KOPT-K1 (cell line): Measurements from ENCODE around the gene SRRM5.

ENCODE experiments used
- H3K27ac ChIP-seq: fragments of 200-600 bp; sonication (generic); 2 replicates; pipeline ENCODE4 v1.5.1; 2016; ENCODE audit warnings: antibody characterized with exemption, mild to moderate bottlenecking, low read depth, low read length; ENCODE audit not compliant: poor library complexity, severe bottlenecking
- H3K36me3 ChIP-seq: fragments of 200-600 bp; sonication (generic); 2 replicates; pipeline ENCODE4 v1.5.1; 2017; ENCODE audit warnings: antibody characterized with exemption, mild to moderate bottlenecking, low read length, moderate library complexity; ENCODE audit not compliant: insufficient read depth
- H3K9me3 ChIP-seq: fragments of 200-600 bp; sonication (generic); 2 replicates; pipeline ENCODE4 v1.5.1; 2017; ENCODE audit warnings: antibody characterized with exemption, low read length, mild to moderate bottlenecking; ENCODE audit not compliant: insufficient read depth, poor library complexity, severe bottlenecking

SRRM5 gene

GRCh38 chr19:43611788-43612187, at the start of gene SRRM5:
Gene SRRM5 (plus strand): TSS chr19:43612088. CDS start chr19:43612122, 34 bp downstream.
- Histone ChIP-seq H3K36me3 (peaks cover 64% of the 10 kb centered on the region), H3K9me3 (no peaks in the 10 kb centered on the region), H3K27ac (no peak within 1 kb of the TSS)

- Histone ChIP-seq H3K9me3 (no peaks in the 10 kb centered on the region), H3K36me3 (peaks cover 34% of the 10 kb centered on the region), H3K27ac (peak overlapping the region; percentile 84)
Observed at GRCh38 chr19:43562226-43562697, 49.6 kb upstream of the SRRM5 start.

GRCh38 chr19:43562698-43563241, 49.1 kb upstream of the SRRM5 start:
- peak overlapping the region; percentile 84 for H3K27ac ChIP-seq
- no peaks in the 10 kb centered on the region for H3K9me3 ChIP-seq
- peaks cover 29% of the 10 kb centered on the region for H3K36me3 ChIP-seq

GRCh38 chr19:43563816-43564457, 48.0 kb upstream of the SRRM5 start:
- Histone ChIP-seq H3K36me3 (peaks cover 24% of the 10 kb centered on the region), H3K9me3 (no peaks in the 10 kb centered on the region), H3K27ac (peak overlapping the region; percentile 84)

- H3K27ac ChIP-seq = peak overlapping the region; percentile 30
Observed at GRCh38 chr19:43564800-43565199, 47.1 kb upstream of the SRRM5 start.

GRCh38 chr19:43569657-43570056, 42.2 kb upstream of the SRRM5 start:
- 0 out of 2 replicates have a peak, but pooled peaks cover 13% of the 10 kb centered on the region for H3K36me3 ChIP-seq
- no peaks in the 10 kb centered on the region for H3K9me3 ChIP-seq
- no peak overlapping the region for H3K27ac ChIP-seq

More at GRCh38 chr19:43564800-43565199, 47.1 kb upstream of the SRRM5 start:
- Histone ChIP-seq H3K36me3 (peaks cover 19% of the 10 kb centered on the region), H3K9me3 (no peaks in the 10 kb centered on the region)

- Histone ChIP-seq H3K27ac (no peak overlapping the region), H3K36me3 (0 out of 2 replicates have a peak, but pooled peaks cover 13% of the 10 kb centered on the region), H3K9me3 (no peaks in the 10 kb centered on the region)
Observed at GRCh38 chr19:43570174-43570791, 41.6 kb upstream of the SRRM5 start.

GRCh38 chr19:43572171-43572588, 39.7 kb upstream of the SRRM5 start:
- Histone ChIP-seq H3K27ac (no peak overlapping the region), H3K9me3 (no peaks in the 10 kb centered on the region), H3K36me3 (0 out of 2 replicates have a peak, but pooled peaks cover 13% of the 10 kb centered on the region)

- Histone ChIP-seq H3K9me3 (no peaks in the 10 kb centered on the region), H3K27ac (peak overlapping the region; percentile 75), H3K36me3 (0 out of 2 replicates have a peak, but pooled peaks cover 13% of the 10 kb centered on the region)
Observed at GRCh38 chr19:43574424-43575155, 37.3 kb upstream of the SRRM5 start.

- H3K36me3 ChIP-seq = 0 out of 2 replicates have a peak, but pooled peaks cover 13% of the 10 kb centered on the region
- peak within 1 kb of the TSS; percentile 75 for H3K27ac ChIP-seq
- H3K9me3 ChIP-seq = no peaks in the 10 kb centered on the region
Observed at GRCh38 chr19:43575156-43575950, 36.5 kb upstream of the SRRM5 start, which contains the start of the genes PINLYP and XRCC1. Gene PINLYP (plus strand): TSS chr19:43575801. CDS start chr19:43577192, 1,391 bp downstream. Gene XRCC1 (minus strand): TSS chr19:43575527. CDS start chr19:43575458, 69 bp downstream.

GRCh38 chr19:43575955-43576878, 35.7 kb upstream of the SRRM5 start:
- H3K36me3 ChIP-seq = 0 out of 2 replicates have a peak, but pooled peaks cover 13% of the 10 kb centered on the region
- H3K9me3 ChIP-seq = no peaks in the 10 kb centered on the region
- H3K27ac ChIP-seq = peak overlapping the region; percentile 35

GRCh38 chr19:43578787-43579186, 33.1 kb upstream of the SRRM5 start:
- H3K27ac ChIP-seq = no peak overlapping the region
- H3K9me3 ChIP-seq = no peaks in the 10 kb centered on the region
- no peaks in the 10 kb centered on the region for H3K36me3 ChIP-seq

GRCh38 chr19:43581467-43581866, 30.4 kb upstream of the SRRM5 start:
- Histone ChIP-seq H3K27ac (peak overlapping the region; percentile 98), H3K9me3 (no peaks in the 10 kb centered on the region), H3K36me3 (peaks cover 25% of the 10 kb centered on the region)
